GM21717 (cell line): Measurements from ENCODE around the gene HMGCS2.
"Not testable (repeated sequence)": the region's sequence is repeated elsewhere in the genome, so short reads cannot be mapped to it uniquely, and the experiment has no call there.

Experiments used
- ATAC-seq: cut with Tn5 transposase; IDR thresholded peaks from one replicate; pipeline ENCODE4 v1.9.1; 2021; ENCODE audit warnings: mild to moderate bottlenecking, moderate library complexity; ENCODE audit not compliant: unreplicated experiment

Gene HMGCS2

DNA sequence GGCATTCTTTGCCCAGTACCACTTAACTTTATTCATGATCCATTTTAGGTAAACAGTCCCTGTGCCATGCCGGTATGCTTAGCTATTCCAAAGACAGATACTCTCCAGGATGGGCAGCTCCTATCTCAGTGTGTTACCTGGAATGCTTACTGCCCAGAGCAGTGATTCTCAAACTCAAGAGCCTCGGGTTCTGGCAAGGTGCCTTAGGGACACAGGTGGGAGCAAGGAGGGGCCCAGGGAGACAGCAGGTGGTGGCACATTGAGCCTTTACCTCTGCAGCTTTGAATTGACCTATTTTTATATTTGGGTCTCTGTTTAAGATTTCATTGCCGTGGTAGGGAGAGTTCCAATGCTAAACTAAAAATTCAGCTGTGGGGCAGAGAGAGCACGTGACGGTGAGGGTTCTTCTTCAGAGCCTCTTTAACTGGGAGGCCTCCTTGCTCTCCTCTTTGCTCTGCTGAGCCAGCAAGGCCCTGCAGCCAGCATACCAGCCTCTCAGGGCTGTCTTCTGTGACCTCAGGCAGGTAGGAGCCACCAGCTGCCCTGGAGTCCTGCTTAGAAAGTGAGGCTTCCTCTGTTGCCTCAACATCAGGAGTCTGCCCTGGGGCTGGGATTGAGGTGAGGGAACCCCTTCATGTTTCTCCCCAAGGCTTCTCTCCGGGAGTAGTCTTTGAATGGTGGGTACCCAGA is 36.8 kb downstream of the HMGCS2 start:
- ATAC-seq: no peak

DNA sequence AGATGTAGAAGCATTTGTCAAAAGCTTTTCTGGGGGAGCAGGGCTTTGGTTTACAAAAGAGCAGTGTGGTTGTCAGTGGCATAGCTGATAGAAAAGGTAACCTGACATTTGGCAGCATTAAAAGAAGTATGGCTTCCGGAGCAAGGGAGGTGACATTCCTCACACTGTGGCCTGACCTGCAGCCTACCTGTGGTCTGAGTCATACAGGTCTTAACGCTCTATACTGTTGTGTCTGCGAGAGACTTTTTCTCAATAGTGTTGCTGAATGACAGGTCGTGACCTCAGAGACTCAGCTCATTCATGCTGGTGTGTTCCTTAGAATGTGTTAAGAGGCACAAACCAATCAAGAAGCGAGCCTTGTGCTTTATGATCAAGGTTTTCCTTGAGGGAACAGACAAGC is 37.6 kb downstream of the HMGCS2 start:
- ATAC-seq: no peak

DNA sequence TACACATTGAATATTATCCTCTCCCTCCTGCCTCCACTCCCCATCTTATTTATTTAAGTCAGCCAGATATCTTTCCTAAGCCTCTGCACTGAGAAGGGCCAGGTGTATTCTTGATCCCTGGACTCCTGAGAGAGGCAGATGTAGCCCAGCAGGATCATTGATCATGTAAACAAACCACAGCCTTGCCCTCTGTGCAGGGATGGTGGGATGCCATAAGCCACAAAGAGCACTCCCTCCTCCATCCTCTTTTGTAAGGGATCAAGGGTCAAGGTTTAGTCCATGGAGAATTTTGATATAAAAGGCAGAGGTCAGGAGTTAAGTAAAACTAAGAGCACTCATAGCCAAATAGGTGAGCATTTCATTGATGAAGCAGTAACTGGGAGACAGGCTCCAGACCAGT is 39.7 kb downstream of the HMGCS2 start:
- no peak for ATAC-seq

DNA sequence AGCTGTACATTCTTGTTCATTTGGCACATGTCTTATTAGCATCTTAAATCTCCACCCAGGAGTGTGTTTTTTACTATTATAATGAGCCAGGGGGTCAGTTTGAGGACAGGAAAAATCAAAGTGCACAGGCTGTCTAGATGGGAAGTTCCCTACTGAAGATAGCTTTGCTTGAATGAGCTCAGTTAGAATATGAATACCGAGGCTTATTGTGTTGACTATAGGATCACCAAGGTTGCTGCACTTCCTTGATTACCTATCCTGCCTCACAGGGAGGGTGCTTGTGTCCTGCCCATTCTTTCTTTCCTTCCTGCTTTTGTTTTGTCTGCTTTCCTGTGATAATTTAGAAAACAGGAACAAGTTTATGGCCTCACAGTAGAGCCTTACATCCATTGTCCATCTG is 40.7 kb downstream of the HMGCS2 start:
- ATAC-seq: no peak

DNA sequence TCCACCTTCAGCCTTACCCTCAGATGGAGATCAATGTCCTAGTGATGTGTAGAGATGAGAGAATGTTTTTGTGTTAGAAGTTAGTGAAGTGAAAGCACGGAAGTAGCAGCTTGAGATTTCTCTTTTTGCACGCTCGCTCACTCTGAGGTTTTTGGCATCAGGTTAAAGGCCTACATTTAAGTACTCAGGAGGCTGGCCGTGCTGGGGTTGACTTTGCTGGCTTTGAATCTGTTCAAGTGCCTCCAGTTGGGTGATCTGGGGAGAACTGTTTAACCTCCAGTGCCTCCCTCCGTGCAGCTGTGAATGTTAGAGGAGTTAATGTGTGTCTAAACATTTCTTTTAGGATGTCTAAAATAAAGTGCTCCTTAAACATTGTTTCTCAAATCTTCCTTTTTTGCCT is 43.1 kb downstream of the HMGCS2 start:
- ATAC-seq: no peak

DNA sequence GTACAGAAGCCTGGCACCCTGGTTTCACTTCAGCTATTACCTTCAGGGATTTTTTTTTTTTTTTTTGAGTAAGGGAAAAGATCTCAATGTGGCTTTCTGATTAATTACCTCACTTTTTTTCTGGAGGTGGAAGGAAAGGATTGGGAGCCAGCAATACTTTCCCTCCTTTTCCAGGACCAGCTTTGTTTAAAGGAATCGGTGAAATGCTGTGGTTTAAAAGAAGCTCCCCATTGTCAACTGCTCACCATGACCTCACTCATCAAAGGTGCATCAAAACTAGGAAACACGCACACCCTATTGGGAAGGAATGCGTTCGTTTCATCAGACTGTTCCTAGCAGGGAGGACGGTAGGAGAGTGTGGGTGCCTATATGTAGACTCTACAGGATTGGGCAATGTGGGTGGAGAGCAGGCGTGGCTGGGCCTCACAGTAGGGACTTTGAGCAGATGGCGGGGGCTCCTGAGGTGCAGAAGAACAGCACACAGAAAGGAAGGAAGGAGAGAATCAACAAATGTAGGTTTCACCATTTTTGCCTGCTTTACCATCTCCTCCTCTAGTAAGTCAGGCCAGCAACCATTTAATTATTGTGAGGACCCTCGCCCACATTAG is 44.0 kb downstream of the HMGCS2 start:
- no peak for ATAC-seq

DNA sequence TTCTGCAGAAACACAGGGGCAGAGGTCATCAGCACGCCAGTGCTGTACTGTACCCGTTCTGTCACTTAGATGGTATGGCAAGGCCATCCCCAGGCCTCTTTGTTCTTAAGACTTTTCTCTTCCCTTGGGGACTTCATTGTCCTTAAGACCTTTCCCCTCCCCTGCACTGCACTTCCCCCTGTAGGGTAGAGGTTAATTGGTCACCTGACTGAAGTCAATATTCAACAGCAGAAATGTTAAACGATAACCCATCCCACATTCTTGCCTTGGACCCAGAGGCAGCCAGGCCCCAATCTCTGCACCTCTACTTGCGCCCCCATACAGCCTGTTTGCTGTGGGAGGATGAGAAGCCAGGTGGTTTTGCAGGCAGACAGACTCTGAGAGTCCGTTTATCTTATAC is 46.8 kb downstream of the HMGCS2 start:
- ATAC-seq: no peak

DNA sequence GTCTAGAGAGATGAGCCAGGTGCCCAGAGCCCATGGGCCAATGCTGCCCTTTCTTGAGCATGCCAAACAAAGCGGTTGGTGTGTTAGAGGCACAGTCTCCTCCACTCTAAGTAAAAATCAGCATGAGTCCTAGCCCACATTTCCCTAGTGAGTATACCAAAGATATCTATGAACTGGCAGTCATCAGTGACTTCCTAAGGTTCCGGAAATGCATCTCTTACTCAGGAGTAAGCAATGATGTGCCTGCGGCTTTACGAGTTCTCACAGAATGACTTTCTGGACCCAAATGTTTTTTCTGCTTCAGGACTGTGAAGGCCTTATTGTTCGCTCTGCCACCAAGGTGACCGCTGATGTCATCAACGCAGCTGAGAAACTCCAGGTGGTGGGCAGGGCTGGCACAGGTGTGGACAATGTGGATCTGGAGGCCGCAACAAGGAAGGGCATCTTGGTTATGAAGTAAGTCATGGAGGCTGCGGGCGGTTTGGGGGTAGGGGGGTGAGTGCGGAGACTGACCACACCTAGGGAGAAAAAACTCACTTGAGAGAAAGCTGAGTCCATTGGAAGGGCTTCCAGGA is 47.8 kb downstream of the HMGCS2 start:
- ATAC-seq: no peak

DNA sequence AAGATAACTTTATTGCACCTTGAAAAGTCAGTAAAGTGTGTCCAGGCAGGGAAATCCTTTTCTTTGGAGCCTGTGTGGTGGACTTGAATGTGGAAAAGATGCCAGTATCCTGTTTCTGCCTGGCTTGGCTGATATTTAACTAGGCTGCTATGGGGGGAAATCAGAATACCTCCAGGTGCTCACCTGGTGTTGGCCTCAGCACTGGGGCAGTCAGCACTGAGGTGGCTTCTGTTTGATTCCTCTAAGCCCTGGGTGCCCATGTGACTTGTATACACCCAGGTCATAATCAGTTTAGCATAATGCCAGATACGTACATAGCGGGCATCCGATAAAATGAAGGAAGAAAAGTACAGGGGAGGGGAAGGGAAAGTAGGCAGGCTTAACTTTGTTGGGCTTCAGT is 49.7 kb downstream of the HMGCS2 start:
- no peak for ATAC-seq

DNA sequence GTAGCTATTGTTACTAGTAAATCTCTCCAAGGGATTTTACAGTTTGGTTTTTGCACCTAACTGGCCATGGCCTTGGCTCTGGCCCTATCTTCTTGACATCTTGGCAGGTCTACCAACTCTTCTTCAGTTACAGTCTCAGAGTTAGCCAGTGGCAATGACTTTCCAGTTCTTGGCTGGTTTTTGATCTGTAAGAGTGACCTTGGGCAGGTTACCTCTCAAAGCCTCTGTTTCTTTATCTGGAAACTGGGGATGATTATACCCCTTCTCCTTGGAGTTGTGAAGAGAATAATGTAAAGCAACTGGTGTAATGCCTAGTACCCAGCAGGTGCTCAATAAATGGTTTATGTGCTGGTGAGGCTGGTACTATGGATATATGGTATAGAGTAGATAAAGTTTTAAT is 50.3 kb downstream of the HMGCS2 start:
- no peak for ATAC-seq

DNA sequence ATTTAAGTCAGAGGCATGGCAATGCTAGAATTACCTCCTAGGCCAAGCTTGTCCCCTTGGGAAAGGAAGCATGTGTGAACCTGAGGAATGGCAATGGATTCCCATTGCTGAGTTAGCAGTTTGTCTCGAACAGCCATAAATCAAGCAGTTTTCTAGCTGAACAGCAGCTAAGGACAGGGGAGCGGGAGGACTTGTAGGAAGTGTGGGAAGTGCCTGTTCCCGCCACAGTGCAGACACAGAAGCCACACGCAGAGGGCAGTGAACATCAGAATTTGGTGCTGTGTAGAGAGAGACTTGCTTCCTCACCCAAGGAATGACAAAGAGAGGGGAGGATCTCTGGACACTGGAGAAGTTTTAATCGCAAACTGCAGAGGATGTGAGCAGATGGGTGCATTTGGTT is 53.2 kb downstream of the HMGCS2 start:
- no peak for ATAC-seq

DNA sequence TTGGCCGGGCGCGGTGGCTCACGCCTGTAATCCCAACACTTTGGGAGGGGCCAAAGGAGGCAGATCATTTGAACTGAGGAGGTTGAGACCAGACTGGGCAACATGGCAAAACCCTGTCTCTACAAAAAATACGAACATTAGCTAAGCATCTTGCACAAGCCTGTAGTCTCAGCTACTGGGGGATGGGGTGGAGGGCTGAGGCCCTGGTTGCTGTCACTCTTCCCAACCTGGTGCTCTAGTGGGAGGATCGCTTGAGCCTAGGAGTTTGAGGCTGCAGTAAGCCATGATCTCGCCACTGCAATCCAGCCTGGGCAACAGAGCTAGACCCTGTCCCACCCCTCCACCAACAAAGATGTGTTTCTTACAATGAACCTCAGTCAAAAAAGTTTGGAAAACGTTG is 54.1 kb downstream of the HMGCS2 start:
- ATAC-seq: no peak

DNA sequence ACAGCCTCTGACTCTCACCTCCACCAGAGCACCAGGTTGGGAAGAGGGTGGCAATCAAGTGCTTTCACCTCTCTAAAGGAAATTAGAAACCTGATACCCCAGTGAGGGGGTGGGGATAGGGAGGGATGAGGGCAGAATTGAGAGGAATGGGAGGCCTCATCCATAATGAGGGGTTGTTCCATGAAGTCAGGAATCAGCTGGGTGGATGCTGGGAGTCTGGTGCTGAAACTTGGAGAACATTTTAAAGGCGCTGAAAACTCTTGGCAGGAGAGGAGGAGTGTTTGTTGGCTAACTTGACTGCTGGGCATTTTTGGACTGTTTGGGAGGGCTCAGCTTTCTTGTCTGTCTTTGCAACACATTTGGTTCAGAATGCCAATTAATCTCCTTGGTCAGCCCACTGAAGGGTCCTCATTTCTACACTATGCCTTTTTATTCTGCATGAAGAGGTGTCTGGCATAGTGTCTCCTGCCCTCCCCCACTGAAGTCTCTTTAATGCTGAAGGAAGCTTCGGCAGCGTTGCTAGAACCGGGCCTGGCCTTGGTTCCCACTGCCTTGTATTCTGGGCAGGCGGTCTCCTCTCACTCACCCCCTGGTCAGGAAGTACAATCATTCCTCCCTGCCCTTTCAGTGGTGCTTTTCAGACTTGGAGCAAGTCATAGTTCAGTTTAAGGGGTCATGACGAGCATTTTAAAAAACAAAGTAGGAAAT is 54.8 kb downstream of the HMGCS2 start:
- no peak for ATAC-seq

DNA sequence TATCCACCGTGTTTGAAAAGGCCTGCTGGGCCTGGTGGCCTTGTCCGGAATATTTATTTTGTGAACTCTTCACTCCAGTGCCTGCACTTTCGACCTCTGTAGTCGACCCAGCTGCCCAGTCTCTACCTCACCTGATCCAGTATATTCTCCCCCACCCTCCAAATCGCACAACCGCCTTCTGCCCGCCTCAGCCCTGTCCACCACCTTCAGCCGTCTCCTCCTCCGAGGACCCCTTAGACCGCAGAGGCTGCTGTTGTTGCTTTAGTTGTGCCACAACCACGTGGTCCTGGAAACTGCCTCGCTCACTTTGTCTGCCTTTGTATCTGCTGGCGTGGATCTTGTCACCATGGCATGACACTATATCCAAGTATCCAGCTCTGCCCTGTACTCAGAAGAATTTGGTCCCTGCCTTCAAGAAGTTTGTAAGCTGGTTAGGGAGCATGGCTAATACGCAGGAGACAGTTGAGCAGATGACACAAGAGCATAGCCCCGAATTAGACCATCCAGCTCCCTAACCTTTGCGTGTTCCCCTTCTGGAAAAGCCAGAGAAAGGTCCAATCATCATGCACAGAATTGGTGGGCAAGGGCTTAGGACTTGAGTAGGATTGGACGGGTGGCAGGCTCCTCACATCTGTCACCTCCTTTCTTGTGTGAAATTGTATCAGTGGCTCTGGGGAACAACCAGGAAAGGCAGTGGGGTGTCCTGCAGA is 55.5 kb downstream of the HMGCS2 start:
- ATAC-seq: no peak

DNA sequence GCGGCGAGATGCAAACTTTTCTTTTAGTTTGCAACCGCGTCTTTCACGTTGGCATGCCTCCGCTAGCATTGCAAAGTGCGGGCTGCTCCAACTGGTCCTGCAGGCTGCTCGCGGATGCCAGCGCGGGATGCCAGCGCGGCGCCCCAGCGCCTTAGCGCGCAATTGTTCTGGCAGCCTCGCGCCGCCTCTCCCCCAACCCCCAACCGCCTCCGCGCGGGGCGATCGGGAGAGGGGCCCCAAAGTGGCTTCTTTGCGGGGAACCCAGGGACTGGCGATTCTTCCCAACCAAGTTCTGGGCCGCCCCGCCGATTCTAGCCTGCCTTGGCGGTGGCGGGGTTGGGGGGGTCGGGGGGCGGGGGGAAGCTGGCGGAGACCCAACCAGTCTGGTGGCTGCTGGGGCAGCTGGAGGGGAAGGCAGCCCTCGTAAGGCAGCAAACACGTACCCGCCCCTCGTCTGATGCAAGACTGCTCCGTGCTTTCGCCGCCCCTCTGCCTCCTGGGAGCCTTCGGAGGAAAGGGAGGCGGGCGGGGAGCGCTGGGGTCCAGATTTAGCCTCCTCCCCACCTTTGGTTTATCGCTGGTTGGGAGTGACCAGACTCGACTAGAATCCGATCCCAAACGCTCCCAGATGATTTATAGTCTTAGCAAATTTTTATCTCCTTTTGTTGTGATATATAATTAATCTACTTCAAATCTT is 56.2 kb downstream of the HMGCS2 start:
- no peak for ATAC-seq

DNA sequence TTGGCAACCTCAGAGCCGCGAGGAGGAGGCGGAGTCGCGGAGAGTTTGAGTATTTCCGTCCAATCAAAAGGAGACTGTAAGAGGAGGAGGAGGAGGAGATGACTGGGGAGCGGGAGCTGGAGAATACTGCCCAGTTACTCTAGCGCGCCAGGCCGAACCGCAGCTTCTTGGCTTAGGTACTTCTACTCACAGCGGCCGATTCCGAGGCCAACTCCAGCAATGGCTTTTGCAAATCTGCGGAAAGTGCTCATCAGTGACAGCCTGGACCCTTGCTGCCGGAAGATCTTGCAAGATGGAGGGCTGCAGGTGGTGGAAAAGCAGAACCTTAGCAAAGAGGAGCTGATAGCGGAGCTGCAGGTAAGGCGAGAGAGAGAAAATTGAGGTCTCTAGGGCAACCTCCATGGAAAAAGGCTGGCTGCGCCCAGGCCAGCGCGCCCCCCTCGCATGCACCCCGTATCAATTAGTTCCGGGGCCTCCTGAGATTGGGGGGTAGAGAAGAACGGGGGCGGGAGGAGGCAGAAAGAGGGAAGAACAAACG is 56.8 kb downstream of the HMGCS2 start, which contains the start of gene PHGDH:
Gene PHGDH, plus strand, starts transcription at position 131 of the 538 bp plus-strand sequence. Its CDS starts 89 bp downstream, at position 220.
- ATAC-seq: no peak

DNA sequence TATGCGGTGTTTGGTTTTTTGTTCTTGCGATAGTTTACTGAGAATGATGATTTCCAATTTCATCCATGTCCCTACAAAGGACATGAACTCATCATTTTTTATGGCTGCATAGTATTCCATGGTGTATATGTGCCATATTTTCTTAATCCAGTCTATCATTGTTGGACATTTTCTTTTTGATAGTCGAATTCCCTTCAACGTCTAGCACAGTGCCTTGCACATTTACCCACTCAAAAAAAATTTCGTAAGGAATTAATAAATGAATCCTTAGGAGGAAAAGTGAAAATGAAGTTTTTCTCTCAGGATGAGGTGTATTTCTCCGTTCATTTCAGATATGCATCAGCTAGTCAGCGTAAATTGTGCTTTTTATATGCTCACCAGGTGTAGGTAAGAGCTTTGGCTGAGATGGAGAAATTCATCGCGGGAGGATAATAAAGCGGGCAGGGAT is 57.3 kb downstream of the HMGCS2 start:
- ATAC-seq: not testable (repeated sequence)

DNA sequence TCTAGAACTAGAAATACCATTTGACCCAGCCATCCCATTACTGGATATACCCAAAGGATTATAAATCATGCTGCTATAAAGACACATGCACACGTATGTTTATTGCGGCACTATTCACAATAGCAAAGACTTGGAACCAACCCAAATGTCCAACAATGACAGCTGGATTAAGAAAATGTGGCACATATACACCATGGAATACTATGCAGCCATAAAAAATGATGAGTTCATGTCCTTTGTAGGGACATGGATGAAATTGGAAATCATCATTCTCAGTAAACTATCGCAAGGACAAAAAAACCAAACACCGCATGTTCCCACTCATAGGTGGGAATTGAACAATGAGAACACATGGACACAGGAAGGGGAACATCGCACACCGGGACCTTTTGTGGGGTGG is 62.1 kb downstream of the HMGCS2 start:
- not testable (repeated sequence) for ATAC-seq

DNA sequence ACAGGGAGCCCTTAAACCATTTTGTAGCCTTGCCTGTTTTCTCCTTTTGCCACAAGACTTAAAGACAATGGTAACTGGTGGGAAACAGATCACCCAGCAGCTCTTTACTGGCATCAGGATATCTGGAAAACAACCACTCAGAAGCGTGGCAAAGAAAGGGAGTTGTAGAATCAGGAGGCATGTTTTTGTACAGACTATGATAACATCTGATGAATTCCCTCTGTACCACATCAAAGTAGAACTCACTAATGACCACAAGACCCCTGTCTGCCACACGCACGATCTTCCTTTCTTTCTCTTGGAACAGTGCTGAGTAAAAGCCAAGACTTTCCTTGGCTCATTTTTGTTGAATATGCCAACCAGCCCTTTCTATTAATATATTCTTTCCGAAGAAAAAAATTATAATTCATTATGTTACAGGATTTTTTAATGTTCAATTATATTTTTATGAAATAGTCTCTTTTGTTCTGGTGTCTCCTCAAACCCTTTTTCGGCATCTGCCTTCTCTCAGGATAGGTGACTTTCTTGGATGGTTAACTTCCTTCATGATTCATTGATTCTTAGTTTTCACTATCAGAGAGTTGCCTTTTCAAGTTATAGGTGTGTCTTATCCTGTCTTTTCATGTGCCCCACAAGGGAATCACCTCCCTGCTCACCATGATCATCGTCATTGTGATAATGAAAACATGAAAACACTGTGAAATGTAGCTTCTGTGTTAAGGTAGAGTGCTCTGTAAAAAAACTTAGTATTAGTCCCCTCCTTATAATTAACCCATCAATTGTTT is 64.8 kb downstream of the HMGCS2 start:
- no peak for ATAC-seq
